ENCODE measurements around the gene TENM3.

- TF ChIP-seq GATA3 (IDR thresholded peaks at IDR 0.05; ENCODE audit: low read depth, low read length) (no peak), GATA2 (IDR thresholded peaks at IDR 0.05; ENCODE audit: low read depth, low read length) (no peak)
Observed at GRCh38 chr4:182620111-182620980, 377.1 kb downstream of the TENM3 start.

Data from SH-SY5Y (cell line).